ENCODE results near the gene PHETA2. TPM values are rescaled to one million over a fixed set of nuclear protein-coding genes. Genes with fewer than 3 reads are reported as not detected.

PHETA2 gene
- total RNA-seq, 1 donor from 2014 or later: 12.8 TPM

DNA sequence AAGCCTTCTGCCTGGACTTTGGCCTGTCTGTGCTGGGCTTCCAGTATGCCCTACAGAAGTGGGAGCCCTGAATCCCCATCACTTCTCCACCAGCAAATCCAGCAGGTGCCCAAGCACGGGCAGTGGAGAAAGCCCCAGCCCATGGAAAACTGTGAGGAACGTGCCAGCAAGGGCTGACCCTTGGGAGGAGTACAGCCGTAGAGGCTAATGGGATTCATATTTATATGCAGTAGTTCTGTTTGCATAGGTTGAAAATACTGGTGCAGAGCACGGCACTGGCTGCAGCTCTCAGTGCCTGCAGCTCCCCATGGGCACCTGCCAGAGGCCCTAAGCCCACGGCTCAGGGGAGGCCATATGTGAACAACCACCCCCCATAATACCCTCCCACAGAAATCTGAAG, 13.6 kb upstream of the PHETA2 start:
- Histone ChIP-seq H3K4me1 (no peaks in the 10 kb centered on the region), H3K9me3 (peaks cover 10% of the 10 kb centered on the region), H3K4me3 (no peak overlapping the region), H3K27ac (no peak overlapping the region), H3K36me3 (peaks cover 67% of the 10 kb centered on the region), H3K27me3 (ENCODE audit: low read depth) (no peaks in the 10 kb centered on the region)
- DNase-seq (no peak), ATAC-seq (no peak)
- TF ChIP-seq, protein P1, sequence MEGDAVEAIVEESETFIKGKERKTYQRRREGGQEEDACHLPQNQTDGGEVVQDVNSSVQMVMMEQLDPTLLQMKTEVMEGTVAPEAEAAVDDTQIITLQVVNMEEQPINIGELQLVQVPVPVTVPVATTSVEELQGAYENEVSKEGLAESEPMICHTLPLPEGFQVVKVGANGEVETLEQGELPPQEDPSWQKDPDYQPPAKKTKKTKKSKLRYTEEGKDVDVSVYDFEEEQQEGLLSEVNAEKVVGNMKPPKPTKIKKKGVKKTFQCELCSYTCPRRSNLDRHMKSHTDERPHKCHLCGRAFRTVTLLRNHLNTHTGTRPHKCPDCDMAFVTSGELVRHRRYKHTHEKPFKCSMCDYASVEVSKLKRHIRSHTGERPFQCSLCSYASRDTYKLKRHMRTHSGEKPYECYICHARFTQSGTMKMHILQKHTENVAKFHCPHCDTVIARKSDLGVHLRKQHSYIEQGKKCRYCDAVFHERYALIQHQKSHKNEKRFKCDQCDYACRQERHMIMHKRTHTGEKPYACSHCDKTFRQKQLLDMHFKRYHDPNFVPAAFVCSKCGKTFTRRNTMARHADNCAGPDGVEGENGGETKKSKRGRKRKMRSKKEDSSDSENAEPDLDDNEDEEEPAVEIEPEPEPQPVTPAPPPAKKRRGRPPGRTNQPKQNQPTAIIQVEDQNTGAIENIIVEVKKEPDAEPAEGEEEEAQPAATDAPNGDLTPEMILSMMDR (IDR thresholded peaks at IDR 0.05): no peak
- intact Hi-C loops (cut with DNase I): no loop called here

DNA sequence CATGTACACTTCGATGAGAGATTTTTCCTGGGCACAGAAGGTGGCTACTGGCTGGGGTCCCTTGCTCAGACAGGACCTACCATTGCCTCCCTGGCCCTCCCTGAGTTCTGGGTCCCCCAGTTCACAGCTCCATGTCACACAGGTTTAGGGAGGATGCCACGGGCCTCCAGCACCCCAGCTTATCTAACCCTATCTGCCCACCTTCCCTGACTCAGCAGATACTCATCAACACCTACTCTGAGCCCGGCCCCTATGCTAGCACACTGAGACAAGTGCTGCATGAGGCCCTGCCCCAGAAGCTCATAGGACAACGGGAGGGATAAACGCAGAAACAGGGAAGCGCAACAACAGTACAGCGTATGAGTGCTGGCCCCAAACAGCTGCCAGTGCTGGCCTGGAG, 13.0 kb upstream of the PHETA2 start:
- no peak overlapping the region for H3K4me3 ChIP-seq
- no peaks in the 10 kb centered on the region for H3K27me3 ChIP-seq (ENCODE audit: low read depth)
- TF ChIP-seq, protein P1 (IDR thresholded peaks at IDR 0.05): no peak
- peaks cover 10% of the 10 kb centered on the region for H3K9me3 ChIP-seq
- H3K36me3 ChIP-seq: peaks cover 73% of the 10 kb centered on the region
- no peak for ATAC-seq
- intact Hi-C loops (cut with DNase I): no loop called here
- H3K27ac ChIP-seq: no peak overlapping the region
- no peaks in the 10 kb centered on the region for H3K4me1 ChIP-seq
- no peak for DNase-seq

DNA sequence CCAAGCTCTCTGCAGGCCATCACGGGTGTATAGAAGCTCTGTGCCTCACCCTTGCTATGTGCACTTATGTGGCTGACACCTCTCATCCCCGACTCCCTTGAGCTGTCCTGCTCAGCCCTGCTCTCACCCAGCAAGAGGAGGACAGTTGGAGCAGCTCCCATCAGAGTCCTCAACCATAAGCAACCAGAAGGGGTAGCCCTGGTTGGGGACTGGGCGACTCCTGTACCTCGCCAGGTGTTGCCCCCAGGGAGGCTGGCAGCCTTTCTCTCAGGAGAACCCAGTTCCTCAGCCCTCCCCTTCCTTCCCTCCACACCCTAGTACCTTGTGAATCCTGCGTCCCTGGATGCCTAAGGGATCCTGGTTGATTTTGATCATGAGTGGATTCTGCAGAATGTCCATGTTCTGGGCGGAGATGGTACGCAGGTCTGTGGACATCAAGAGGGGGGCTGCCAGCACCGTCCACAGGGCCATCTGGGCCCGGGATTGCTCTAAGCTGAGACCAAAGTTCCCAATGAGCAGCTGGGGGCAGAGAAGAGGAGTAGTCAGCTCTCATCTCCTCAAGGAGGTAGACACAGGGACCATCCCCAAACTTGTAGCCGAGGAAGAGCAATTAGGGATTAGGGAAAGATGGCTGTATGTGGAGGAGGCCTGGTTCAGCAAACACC, 11.4 kb upstream of the PHETA2 start:
- no peak overlapping the region for H3K4me3 ChIP-seq
- DNase-seq: no peak

DNA sequence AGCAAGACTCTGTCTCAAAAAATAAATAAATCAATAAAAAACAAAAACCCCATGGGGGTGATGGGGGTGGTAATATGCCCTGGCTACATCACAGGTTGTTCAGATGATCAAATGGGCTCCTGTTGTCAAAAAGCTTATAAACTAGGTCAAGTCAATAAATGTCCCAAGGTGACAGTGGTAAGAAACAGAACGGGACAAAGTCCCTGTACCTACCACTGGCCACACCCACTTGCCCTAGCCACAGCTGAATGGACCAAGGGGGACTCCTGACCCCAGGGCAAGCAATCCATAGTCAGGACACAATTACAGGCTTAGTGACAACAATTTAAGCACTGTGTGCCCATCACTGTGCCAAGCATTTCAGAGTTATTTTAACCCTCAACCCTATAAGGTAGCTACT, 9.4 kb upstream of the PHETA2 start:
- intact Hi-C loops (cut with DNase I): no loop called here
- H3K36me3 ChIP-seq: peaks cover 88% of the 10 kb centered on the region

More for the DNA sequence above, 11.4 kb upstream of the PHETA2 start:
- intact Hi-C loops (cut with DNase I): no loop called here
- no peaks in the 10 kb centered on the region for H3K4me1 ChIP-seq
- no peaks in the 10 kb centered on the region for H3K27me3 ChIP-seq (ENCODE audit: low read depth)
- ATAC-seq: no peak
- no peak overlapping the region for H3K27ac ChIP-seq
- H3K9me3 ChIP-seq: no peaks in the 10 kb centered on the region
- TF ChIP-seq, protein P1 (IDR thresholded peaks at IDR 0.05): no peak
- peaks cover 89% of the 10 kb centered on the region for H3K36me3 ChIP-seq

DNA sequence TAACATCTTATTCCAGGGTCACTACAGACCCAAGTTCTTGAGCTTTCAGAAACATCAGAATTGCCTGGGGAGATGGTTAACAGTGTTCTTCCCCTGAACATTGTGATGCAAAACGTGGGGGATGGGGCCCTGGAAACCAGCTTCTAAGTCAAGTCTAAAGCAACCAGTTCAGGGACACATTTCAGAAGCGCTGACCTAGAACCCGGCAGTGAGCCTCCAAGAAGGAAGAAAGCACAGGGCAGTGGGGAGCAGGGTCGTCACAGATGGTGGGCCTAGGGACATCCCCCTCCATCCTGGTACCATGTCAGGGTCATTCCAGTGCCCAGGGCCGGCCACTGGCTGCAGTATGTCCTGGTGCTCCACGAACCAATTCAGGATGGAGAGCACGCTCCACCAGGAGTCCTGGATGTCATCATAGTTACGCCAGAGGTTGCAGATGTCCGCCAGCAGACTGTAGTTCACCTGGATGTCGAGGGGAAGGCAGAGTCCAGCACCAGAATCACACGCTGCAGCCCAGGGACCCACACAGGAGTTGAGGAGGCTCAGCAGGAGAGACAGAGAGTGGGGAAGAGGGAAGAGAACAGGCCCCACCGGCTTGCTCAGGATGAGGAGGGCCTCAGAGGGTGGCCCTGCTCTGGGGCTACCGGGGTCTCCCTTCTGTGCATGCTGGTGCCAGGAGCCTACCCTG, 8.5 kb upstream of the PHETA2 start:
- Histone ChIP-seq H3K4me1 (peaks cover 20% of the 10 kb centered on the region), H3K27ac (no peak overlapping the region), H3K36me3 (peaks cover 78% of the 10 kb centered on the region), H3K4me3 (no peak overlapping the region), H3K9me3 (no peaks in the 10 kb centered on the region), H3K27me3 (ENCODE audit: low read depth) (no peaks in the 10 kb centered on the region)
- TF ChIP-seq, protein P1 (IDR thresholded peaks at IDR 0.05): no peak
- intact Hi-C loops (cut with DNase I): no loop called here
- ATAC-seq (no peak), DNase-seq (no peak)

More for the DNA sequence above, 9.4 kb upstream of the PHETA2 start:
- Histone ChIP-seq H3K27me3 (ENCODE audit: low read depth) (no peaks in the 10 kb centered on the region), H3K27ac (no peak overlapping the region), H3K4me3 (no peak overlapping the region), H3K4me1 (peaks cover 13% of the 10 kb centered on the region), H3K9me3 (no peaks in the 10 kb centered on the region)
- DNase-seq: no peak
- TF ChIP-seq, protein P1 (IDR thresholded peaks at IDR 0.05): no peak
- ATAC-seq: no peak

All from lower lobe of right lung (tissue), 2 donors.